Measurements from ENCODE around the gene BRIP1. TPM values are rescaled to one million over a fixed set of nuclear protein-coding genes. Genes with fewer than 3 reads are reported as not detected.

BRIP1 gene
- polyA plus RNA-seq, 1 of the 3 experiments (the other 2 are of a cell fraction): 2.0 TPM

DNA sequence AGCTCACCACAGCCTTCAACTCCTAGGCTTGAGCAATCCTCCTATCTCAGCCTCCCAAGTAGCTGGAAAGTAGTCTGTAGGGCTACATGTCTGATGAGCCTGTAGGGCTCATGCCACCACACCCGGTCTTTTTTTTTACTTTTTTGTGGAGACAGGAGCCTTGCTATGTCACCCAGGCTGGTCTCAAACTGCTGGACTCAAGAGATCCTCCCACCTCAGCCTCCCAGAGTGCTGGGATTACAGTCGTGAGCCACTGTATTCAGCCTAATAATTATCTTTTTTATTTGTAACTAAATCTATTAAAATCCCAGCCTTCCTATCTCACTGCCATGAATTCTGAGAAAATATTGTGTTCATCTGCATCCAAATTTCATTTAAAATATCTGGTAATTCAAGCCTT is 15.1 kb downstream of the BRIP1 start:
- Histone ChIP-seq H3K9me2 (no peaks in the 10 kb centered on the region), H4K20me1 (ENCODE audit: insufficient read depth) (no peaks in the 10 kb centered on the region), H3F3A (replicated peaks; ENCODE audit: insufficient read depth) (no peaks in the 10 kb centered on the region), H3K4me3 (ENCODE audit: low read depth in 2 of 2, low read length in 1 of 2) (no peak overlapping the region), H3K4me2 (no peak overlapping the region), H3K27ac (ENCODE audit: low read depth in 2 of 2, low read length in 1 of 2) (no peak overlapping the region), H3K4me1 (ENCODE audit: control insufficient read depth in 1 of 2, insufficient read depth in 2 of 2, low read depth in 1 of 2, low read length in 1 of 2) (no peaks in the 10 kb centered on the region), H2AFZ (ENCODE audit: low read depth) (no peak overlapping the region), H3K9ac (no peak overlapping the region), H3K79me2 (ENCODE audit: insufficient read depth) (peaks cover 35% of the 10 kb centered on the region; the same call in 1 of the 2 replicates), H3K27me3 (ENCODE audit: insufficient read depth) (no peaks in the 10 kb centered on the region), H3K9me3 (no peaks in the 10 kb centered on the region), H3K36me3 (replicated peaks in 1 of 2; ENCODE audit: control insufficient read depth in 1 of 2, insufficient read depth in 2 of 2, low read length in 1 of 2) (peaks cover 24 to 44% of the 10 kb centered on the region in 2 experiments)
- POLR2A ChIA-PET: no interaction called here
- WGBS (ENCODE audit: low lambda C conversion rate): 98% methylated on average over 2 of the region's 2 CpGs
- CTCF ChIA-PET: interaction anchor here (0.6 kb wide), 1 partner anchor 23 kb away, joined by 3 read pairs; no protein-coding TSS in a partner anchor
- DNase-seq: no peak
- TF ChIP-seq TCF12 (IDR thresholded peaks at IDR 0.05) (no peak), MEF2A (IDR thresholded peaks at IDR 0.05; ENCODE audit: borderline replicate concordance, low read depth) (no peak), FOSL2 (IDR thresholded peaks at IDR 0.05; ENCODE audit: borderline replicate concordance, low read depth) (no peak), EP300 (IDR thresholded peaks at IDR 0.05; ENCODE audit: borderline replicate concordance in 1 of 2, low read depth in 1 of 2, low read length in 1 of 2) (no peak)

DNA sequence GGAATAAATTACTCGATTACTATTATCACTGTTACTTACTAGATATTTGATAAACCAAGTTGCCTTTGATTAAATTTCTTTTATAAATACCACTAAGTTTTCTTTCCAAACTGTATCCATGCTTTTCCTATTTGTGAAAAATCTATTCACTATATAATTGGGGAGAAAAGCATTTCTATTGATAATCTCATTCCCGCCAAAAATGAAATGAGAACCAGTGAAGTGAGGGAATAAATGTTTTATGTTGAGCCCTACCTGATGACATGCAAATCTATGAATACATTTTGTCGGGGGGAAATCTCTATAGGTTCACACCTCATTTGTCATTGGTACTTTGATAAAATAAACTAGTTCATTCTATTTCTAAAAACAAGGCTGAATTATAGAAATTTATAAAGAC is 15.7 kb downstream of the BRIP1 start:
- CTCF ChIA-PET: no interaction called here
- WGBS (ENCODE audit: low lambda C conversion rate): 95% methylated on average over 3 of the region's 3 CpGs
- no peaks in the 10 kb centered on the region for H3F3A ChIP-seq (replicated peaks; ENCODE audit: insufficient read depth)

More for the DNA sequence above, 15.7 kb downstream of the BRIP1 start:
- no peak overlapping the region for H3K27ac ChIP-seq (ENCODE audit: low read depth in 2 of 2, low read length in 1 of 2)
- no peaks in the 10 kb centered on the region for H3K9me2 ChIP-seq
- no peak overlapping the region for H3K4me2 ChIP-seq
- no peak overlapping the region for H3K9ac ChIP-seq
- H3K4me3 ChIP-seq (ENCODE audit: low read depth in 2 of 2, low read length in 1 of 2): no peak overlapping the region
- no peaks in the 10 kb centered on the region for H3K27me3 ChIP-seq (ENCODE audit: insufficient read depth)
- no peaks in the 10 kb centered on the region for H3K4me1 ChIP-seq (ENCODE audit: control insufficient read depth in 1 of 2, insufficient read depth in 2 of 2, low read depth in 1 of 2, low read length in 1 of 2)
- peaks cover 29% of the 10 kb centered on the region; the same call in 1 of the 2 replicates for H3K79me2 ChIP-seq (ENCODE audit: insufficient read depth)
- H2AFZ ChIP-seq (ENCODE audit: low read depth): no peak overlapping the region
- H3K36me3 ChIP-seq (replicated peaks in 1 of 2; ENCODE audit: control insufficient read depth in 1 of 2, insufficient read depth in 2 of 2, low read length in 1 of 2): peaks cover 20 to 49% of the 10 kb centered on the region in 2 experiments
- POLR2A ChIA-PET: no interaction called here
- no peaks in the 10 kb centered on the region for H3K9me3 ChIP-seq
- DNase-seq: no peak
- H4K20me1 ChIP-seq (ENCODE audit: insufficient read depth): no peaks in the 10 kb centered on the region
- TF ChIP-seq, protein P1, sequence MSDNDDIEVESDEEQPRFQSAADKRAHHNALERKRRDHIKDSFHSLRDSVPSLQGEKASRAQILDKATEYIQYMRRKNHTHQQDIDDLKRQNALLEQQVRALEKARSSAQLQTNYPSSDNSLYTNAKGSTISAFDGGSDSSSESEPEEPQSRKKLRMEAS (IDR thresholded peaks at IDR 0.05; ENCODE audit: low read depth): no peak
- TF ChIP-seq RAD21 (IDR thresholded peaks at IDR 0.05; ENCODE audit: low read length): no peak
- TF ChIP-seq TAF1 (IDR thresholded peaks at IDR 0.05; ENCODE audit: borderline replicate concordance, low read depth, low read length): no peak
- TF ChIP-seq POLR2AphosphoS5 (IDR thresholded peaks at IDR 0.05; ENCODE audit: low read depth, low read length): no peak
- TF ChIP-seq EP300 (IDR thresholded peaks at IDR 0.05; ENCODE audit: borderline replicate concordance in 1 of 2, low read depth in 1 of 2, low read length in 1 of 2): no peak
- no peak for TF ChIP-seq FOXJ3 (CRISPR knock-in tag; IDR thresholded peaks at IDR 0.05)
- TF ChIP-seq GABPA (IDR thresholded peaks at IDR 0.05; ENCODE audit: low read depth): no peak
- no peak for TF ChIP-seq ELF1 (IDR thresholded peaks at IDR 0.05)
- TF ChIP-seq MXI1 (IDR thresholded peaks at IDR 0.05; ENCODE audit: low read depth, low read length): no peak
- TF ChIP-seq, protein P2, sequence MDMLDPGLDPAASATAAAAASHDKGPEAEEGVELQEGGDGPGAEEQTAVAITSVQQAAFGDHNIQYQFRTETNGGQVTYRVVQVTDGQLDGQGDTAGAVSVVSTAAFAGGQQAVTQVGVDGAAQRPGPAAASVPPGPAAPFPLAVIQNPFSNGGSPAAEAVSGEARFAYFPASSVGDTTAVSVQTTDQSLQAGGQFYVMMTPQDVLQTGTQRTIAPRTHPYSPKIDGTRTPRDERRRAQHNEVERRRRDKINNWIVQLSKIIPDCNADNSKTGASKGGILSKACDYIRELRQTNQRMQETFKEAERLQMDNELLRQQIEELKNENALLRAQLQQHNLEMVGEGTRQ (IDR thresholded peaks at IDR 0.05; ENCODE audit: borderline replicate concordance, low read depth, low read length): no peak
- no peak for TF ChIP-seq RFX5 (IDR thresholded peaks at IDR 0.05; ENCODE audit: low read length)
- TF ChIP-seq, protein P3, sequence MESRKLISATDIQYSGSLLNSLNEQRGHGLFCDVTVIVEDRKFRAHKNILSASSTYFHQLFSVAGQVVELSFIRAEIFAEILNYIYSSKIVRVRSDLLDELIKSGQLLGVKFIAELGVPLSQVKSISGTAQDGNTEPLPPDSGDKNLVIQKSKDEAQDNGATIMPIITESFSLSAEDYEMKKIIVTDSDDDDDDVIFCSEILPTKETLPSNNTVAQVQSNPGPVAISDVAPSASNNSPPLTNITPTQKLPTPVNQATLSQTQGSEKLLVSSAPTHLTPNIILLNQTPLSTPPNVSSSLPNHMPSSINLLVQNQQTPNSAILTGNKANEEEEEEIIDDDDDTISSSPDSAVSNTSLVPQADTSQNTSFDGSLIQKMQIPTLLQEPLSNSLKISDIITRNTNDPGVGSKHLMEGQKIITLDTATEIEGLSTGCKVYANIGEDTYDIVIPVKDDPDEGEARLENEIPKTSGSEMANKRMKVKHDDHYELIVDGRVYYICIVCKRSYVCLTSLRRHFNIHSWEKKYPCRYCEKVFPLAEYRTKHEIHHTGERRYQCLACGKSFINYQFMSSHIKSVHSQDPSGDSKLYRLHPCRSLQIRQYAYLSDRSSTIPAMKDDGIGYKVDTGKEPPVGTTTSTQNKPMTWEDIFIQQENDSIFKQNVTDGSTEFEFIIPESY (IDR thresholded peaks at IDR 0.05; ENCODE audit: borderline replicate concordance, low read depth): no peak
- TF ChIP-seq YY1 (IDR thresholded peaks at IDR 0.05; ENCODE audit: low read depth): no peak
- TF ChIP-seq, protein P4, sequence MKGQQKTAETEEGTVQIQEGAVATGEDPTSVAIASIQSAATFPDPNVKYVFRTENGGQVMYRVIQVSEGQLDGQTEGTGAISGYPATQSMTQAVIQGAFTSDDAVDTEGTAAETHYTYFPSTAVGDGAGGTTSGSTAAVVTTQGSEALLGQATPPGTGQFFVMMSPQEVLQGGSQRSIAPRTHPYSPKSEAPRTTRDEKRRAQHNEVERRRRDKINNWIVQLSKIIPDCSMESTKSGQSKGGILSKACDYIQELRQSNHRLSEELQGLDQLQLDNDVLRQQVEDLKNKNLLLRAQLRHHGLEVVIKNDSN (IDR thresholded peaks at IDR 0.05; ENCODE audit: borderline replicate concordance, low read depth): no peak
- TF ChIP-seq, protein P5, sequence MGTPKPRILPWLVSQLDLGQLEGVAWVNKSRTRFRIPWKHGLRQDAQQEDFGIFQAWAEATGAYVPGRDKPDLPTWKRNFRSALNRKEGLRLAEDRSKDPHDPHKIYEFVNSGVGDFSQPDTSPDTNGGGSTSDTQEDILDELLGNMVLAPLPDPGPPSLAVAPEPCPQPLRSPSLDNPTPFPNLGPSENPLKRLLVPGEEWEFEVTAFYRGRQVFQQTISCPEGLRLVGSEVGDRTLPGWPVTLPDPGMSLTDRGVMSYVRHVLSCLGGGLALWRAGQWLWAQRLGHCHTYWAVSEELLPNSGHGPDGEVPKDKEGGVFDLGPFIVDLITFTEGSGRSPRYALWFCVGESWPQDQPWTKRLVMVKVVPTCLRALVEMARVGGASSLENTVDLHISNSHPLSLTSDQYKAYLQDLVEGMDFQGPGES (IDR thresholded peaks at IDR 0.05; ENCODE audit: low read depth, low read length): no peak
- TF ChIP-seq, protein P6, sequence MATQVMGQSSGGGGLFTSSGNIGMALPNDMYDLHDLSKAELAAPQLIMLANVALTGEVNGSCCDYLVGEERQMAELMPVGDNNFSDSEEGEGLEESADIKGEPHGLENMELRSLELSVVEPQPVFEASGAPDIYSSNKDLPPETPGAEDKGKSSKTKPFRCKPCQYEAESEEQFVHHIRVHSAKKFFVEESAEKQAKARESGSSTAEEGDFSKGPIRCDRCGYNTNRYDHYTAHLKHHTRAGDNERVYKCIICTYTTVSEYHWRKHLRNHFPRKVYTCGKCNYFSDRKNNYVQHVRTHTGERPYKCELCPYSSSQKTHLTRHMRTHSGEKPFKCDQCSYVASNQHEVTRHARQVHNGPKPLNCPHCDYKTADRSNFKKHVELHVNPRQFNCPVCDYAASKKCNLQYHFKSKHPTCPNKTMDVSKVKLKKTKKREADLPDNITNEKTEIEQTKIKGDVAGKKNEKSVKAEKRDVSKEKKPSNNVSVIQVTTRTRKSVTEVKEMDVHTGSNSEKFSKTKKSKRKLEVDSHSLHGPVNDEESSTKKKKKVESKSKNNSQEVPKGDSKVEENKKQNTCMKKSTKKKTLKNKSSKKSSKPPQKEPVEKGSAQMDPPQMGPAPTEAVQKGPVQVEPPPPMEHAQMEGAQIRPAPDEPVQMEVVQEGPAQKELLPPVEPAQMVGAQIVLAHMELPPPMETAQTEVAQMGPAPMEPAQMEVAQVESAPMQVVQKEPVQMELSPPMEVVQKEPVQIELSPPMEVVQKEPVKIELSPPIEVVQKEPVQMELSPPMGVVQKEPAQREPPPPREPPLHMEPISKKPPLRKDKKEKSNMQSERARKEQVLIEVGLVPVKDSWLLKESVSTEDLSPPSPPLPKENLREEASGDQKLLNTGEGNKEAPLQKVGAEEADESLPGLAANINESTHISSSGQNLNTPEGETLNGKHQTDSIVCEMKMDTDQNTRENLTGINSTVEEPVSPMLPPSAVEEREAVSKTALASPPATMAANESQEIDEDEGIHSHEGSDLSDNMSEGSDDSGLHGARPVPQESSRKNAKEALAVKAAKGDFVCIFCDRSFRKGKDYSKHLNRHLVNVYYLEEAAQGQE (IDR thresholded peaks at IDR 0.05; ENCODE audit: low read depth, low read length): no peak

Measured in SK-N-SH (cell line).